ENCODE data around the gene TMIGD2. TPM values are rescaled to one million over a fixed set of nuclear protein-coding genes. Genes with fewer than 3 reads are reported as not detected.
A peak's percentile ranks its signal among the peaks of the same experiment; 100 is the strongest.

The TMIGD2 gene
- total RNA-seq, 2 donors from 2014 or later: not detected

GRCh38 chr19:4345342-4346019 lies 43.3 kb upstream of the TMIGD2 start:
- no peak for TF ChIP-seq POLR2AphosphoS5 (IDR thresholded peaks at IDR 0.05)
- no peak for TF ChIP-seq CTCF (IDR thresholded peaks at IDR 0.05)
- no peak for TF ChIP-seq POLR2A (IDR thresholded peaks at IDR 0.05)
- Histone ChIP-seq H3K27ac (no peak overlapping the region), H3K36me3 (no peaks in the 10 kb centered on the region), H3K27me3 (replicated peaks; ENCODE audit: insufficient read depth) (no peaks in the 10 kb centered on the region), H3K4me3 (no peak overlapping the region), H3K9me3 (no peaks in the 10 kb centered on the region), H3K4me1 (replicated peaks) (peaks cover 5% of the 10 kb centered on the region)
- DNase-seq (ENCODE audit: low spot score): no peak
- intact Hi-C loops (cut with DNase I): no loop called here
- 88% methylated on average over 15 of the region's 15 CpGs for WGBS

GRCh38 chr19:4343370-4344307 lies 41.5 kb upstream of the TMIGD2 start, which contains the start of gene MPND:
TSS of gene MPND (plus strand) at chr19:4343562. CDS start at chr19:4343594, 32 bp downstream.
- WGBS: 7% methylated on average over 64 of the region's 101 CpGs
- intact Hi-C loops (cut with DNase I): loop anchor here (5.0 kb wide), 1 partner anchor 59 kb away; the partner anchor contains the start of genes CHAF1A and SH3GL1
- Histone ChIP-seq H3K4me3 (peak within 1 kb of the TSS; percentile 65 to 97), H3K4me1 (replicated peaks) (peaks cover 5% of the 10 kb centered on the region), H3K27ac (peak within 1 kb of the TSS; percentile 93), H3K27me3 (replicated peaks; ENCODE audit: insufficient read depth) (no peaks in the 10 kb centered on the region), H3K9me3 (no peaks in the 10 kb centered on the region), H3K36me3 (no peaks in the 10 kb centered on the region)
- TF ChIP-seq POLR2AphosphoS5 (IDR thresholded peaks at IDR 0.05) (peak; percentile 83), CTCF (IDR thresholded peaks at IDR 0.05) (peak in 1 of 4 experiments; percentile 3), POLR2A (IDR thresholded peaks at IDR 0.05) (peak; percentile 78)
- peak; percentile 91 for DNase-seq (ENCODE audit: low spot score)

GRCh38 chr19:4342615-4343369 lies 40.6 kb upstream of the TMIGD2 start:
- Histone ChIP-seq H3K36me3 (no peaks in the 10 kb centered on the region), H3K9me3 (no peaks in the 10 kb centered on the region), H3K4me1 (replicated peaks) (peaks cover 5% of the 10 kb centered on the region), H3K27me3 (replicated peaks; ENCODE audit: insufficient read depth) (no peaks in the 10 kb centered on the region), H3K4me3 (peak overlapping the region; percentile 65 to 97), H3K27ac (peak overlapping the region; percentile 93)
- peak; percentile 99 for DNase-seq (ENCODE audit: low spot score)
- peak; percentile 99 for TF ChIP-seq POLR2AphosphoS5 (IDR thresholded peaks at IDR 0.05)
- peak in 1 of 4 experiments; percentile 43 for TF ChIP-seq CTCF (IDR thresholded peaks at IDR 0.05)
- TF ChIP-seq POLR2A (IDR thresholded peaks at IDR 0.05): peak; percentile 96
- intact Hi-C loops (cut with DNase I): loop anchor here (5.0 kb wide), 1 partner anchor 60 kb away; the partner anchor contains the start of genes CHAF1A and SH3GL1
- 0% methylated on average over 39 of the region's 39 CpGs for WGBS

- Histone ChIP-seq H3K27me3 (replicated peaks; ENCODE audit: insufficient read depth) (no peaks in the 10 kb centered on the region), H3K4me1 (replicated peaks) (peaks cover 5% of the 10 kb centered on the region), H3K4me3 (peak overlapping the region; percentile 37 to 48), H3K27ac (peak overlapping the region; percentile 93), H3K9me3 (no peaks in the 10 kb centered on the region), H3K36me3 (no peaks in the 10 kb centered on the region)
- 2% methylated on average over 10 of the region's 10 CpGs for WGBS
- intact Hi-C loops (cut with DNase I): loop anchor here (5.0 kb wide), 1 partner anchor 60 kb away; the partner anchor contains the start of genes CHAF1A and SH3GL1
- no peak for DNase-seq (ENCODE audit: low spot score)
- TF ChIP-seq POLR2AphosphoS5 (IDR thresholded peaks at IDR 0.05) (no peak), CTCF (IDR thresholded peaks at IDR 0.05) (no peak), POLR2A (IDR thresholded peaks at IDR 0.05) (no peak)
These were observed 40.1 kb upstream of the TMIGD2 start for GRCh38 chr19:4342314-4342614.
